ENCODE measurements around the gene POU4F3.

DNA sequence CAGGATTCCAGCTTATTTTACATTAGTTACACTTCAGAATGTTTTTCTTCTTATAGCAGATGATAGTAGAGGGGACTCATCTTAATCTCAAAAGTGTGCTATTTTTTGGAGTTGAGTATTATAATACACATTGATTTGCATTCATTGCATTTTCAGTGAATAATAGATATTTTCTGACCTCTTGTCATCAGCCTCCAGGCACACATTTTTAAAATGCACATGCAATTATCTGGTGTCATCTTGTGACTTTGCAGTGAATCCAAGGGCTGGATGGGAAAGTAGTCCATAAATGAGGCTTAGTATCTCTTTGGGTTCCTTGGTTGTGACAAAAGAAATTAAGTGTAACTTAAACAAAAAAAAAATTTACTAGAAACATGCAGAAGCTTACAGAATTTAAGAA lies 28.1 kb upstream of the POU4F3 start:
- TF ChIP-seq SIN3A (IDR thresholded peaks at IDR 0.05; ENCODE audit: borderline replicate concordance, insufficient read depth, low read length) = no peak
- TF ChIP-seq POLR2AphosphoS5 (IDR thresholded peaks at IDR 0.05; ENCODE audit: low read depth, low read length) = no peak
- TF ChIP-seq, protein P1, sequence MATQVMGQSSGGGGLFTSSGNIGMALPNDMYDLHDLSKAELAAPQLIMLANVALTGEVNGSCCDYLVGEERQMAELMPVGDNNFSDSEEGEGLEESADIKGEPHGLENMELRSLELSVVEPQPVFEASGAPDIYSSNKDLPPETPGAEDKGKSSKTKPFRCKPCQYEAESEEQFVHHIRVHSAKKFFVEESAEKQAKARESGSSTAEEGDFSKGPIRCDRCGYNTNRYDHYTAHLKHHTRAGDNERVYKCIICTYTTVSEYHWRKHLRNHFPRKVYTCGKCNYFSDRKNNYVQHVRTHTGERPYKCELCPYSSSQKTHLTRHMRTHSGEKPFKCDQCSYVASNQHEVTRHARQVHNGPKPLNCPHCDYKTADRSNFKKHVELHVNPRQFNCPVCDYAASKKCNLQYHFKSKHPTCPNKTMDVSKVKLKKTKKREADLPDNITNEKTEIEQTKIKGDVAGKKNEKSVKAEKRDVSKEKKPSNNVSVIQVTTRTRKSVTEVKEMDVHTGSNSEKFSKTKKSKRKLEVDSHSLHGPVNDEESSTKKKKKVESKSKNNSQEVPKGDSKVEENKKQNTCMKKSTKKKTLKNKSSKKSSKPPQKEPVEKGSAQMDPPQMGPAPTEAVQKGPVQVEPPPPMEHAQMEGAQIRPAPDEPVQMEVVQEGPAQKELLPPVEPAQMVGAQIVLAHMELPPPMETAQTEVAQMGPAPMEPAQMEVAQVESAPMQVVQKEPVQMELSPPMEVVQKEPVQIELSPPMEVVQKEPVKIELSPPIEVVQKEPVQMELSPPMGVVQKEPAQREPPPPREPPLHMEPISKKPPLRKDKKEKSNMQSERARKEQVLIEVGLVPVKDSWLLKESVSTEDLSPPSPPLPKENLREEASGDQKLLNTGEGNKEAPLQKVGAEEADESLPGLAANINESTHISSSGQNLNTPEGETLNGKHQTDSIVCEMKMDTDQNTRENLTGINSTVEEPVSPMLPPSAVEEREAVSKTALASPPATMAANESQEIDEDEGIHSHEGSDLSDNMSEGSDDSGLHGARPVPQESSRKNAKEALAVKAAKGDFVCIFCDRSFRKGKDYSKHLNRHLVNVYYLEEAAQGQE (IDR thresholded peaks at IDR 0.05; ENCODE audit: insufficient read depth in 1 of 2, low read depth in 2 of 2, low read length in 2 of 2) = no peak

All from PFSK-1 (cell line).